NCI-H524 treated with DMSO at 0.1 percent for 48 hours (cell line): ENCODE results near the gene CCDC27.

ENCODE experiments used
- DNase-seq: peaks from one replicate; lab custom pipeline; 2025; lab: John Stamatoyannopoulos, UW

CCDC27 gene

DNA sequence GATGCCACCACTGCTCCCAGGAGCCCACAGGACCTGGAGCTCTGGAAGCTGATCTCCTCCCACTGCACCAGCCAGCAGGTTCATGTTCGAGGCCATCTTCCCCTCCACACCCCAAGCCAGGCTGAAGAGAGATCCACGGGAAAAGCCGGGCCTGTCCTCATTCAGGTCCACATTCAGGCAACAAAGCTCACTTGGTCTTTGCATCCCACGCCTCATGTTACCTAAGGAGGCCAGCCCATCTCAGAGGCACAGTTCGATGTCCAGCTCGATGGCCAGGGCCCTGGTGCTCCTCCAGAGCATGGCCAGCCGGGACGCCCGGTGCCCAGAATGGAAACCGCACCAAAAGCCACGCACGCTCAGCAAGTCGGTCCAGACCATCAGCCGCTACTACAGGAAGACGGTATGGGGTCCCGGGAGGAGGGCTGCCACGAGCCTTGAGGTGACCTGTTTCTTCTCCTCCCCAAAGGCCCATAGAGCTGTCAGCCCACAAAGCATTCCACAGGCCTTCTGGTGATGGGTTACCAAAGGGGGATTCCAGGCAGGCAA, at the start of gene CCDC27:
Gene CCDC27, plus strand, starts transcription at position 51 of the 546 bp plus-strand sequence. Its CDS starts 32 bp downstream, at position 83.
- DNase-seq: no peak

DNA sequence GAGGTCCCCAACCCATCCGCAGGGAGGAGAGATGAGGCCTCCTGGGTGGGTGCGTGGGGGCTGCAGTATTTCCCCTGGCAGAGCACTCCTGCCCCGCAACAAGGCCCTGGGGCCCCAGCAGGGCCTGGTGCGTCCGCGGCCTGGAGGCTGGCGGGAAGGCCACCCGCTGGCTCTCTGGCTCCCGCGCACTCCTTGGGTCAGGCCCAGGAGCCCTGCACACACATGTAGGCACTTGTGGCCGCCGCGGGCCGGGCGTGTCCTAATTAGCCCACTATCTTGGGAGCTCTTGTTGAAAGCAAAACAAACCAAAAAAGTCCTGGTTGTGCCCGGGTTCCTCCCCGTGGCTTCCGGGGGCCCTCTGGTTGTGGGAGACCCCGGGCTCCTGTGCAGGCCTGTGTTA, 49.7 kb upstream of the CCDC27 start:
- DNase-seq: no peak

DNA sequence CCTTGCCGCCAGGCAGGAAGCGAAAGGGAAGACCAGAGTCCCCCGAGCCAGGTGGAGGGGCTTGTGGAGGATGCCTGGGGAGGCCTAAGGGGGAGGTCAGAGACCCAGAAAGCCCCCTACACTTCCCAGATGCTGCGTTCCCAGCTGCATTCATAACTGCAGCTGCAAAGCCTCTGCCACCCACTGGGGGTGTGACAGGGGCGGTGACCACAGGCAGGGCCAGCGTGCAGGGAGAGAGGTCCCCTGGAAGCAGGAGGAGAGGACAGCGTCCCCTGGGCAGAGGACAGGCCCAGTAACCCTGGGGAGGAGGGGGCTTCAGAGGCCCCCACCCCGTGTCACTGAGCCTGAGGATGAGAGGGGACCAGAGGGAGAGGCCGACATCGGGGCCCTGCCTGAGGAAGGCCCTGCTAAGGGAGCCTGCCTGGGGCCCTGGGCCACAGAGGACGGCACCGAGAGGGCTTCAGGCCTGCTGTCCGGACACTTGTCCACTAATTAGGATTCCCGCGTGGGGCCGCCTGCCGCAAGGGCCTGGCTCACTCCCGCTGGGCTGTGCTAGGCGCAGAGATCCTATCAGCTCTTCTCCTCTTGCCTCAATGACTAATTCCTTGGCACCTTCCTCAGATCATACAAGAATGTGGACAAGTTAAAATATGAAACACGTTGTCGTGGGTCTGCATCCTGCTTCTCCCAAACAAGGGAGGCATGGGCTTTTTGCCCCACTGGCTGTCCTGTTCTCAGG, 49.1 kb upstream of the CCDC27 start:
- DNase-seq: no peak

DNA sequence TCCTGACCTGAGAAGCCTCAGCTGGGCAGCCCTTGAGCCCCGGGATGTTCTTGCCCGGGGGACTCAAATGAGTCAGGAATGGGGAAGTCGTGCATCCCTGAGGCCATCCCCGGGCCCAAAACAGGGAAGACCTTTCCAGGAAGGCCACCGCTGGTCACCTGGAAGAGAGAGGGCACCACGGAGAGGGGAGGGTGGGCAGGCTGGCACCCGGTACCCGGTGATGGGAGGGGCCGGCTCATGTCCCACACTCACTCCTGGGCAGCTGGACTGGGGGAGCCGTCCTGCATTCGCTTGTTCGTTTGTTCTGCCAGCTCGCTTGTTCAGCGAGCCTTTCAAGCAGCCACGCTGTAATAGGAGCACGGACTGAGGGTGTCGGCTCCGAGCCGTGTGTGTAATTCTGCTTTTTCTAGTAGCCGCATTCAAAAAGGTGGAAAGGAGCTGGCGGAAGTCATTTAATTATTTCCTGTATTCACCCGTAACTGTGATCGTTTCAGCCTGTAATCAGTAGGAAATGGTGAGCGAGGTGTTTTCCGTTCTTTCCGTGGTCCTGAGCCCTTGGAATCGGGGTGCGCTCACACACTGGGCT, 48.4 kb upstream of the CCDC27 start:
- no peak for DNase-seq

DNA sequence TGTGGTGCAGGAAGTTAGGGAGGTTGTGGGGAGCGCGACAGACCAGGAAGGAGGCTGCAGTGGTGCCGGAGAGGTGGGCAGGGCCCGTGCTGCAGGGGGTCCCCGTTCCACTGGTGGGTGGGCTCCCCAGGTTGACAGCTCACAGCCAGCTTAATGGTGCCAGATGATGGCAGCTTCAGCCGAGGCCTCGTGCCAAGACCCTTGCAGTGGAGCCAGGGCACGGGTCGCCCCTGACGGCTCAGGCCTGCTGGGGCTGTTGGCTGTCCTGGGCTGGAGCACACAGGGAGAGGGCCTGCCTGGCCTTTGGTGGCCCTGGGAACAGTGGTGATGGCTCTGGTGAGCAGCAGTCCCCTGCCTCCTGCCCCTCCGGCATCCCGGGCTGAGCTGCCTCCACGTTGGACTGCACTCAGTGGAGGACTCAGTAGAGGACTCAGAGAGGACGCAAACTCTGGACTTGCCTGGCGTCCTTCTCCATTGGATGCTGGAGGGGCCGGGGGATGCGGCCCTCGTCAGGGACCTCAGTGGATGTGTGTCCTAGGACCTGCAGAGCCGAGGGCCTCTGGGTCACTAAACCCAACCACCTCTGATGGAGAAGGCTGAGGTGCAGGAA, 46.8 kb upstream of the CCDC27 start:
- DNase-seq: no peak

DNA sequence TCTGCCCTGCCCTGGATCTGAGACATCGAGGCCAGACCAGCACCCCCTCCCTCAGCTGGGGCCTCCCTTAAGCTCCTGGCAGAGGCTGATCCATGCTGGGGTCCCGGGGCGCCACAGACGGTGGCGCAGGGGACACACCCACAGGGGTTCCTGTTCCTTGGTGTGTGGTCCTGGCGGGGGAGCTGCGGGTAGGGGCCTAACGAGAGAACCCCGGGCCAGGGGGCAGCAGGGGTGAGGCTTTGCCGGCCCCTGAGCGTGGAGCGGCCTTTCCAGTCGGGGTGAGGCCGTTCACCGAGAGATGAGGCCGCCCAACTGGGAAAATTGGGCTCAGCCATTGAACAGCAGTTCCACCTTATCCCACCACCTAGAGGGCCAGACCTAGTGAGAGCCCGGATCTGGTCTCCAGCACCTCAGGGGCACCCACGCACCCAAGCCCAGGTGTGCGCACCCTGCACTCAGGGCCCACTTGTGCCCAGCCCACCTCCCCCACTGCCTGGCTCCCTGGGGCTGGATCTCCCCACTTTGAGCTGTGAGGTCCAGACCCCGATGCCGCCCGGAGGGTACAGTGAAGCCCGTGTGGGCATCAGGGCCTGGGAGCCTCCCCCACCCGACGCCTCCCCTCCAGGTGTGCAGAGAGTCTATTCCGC, 45.5 kb upstream of the CCDC27 start:
- no peak for DNase-seq

DNA sequence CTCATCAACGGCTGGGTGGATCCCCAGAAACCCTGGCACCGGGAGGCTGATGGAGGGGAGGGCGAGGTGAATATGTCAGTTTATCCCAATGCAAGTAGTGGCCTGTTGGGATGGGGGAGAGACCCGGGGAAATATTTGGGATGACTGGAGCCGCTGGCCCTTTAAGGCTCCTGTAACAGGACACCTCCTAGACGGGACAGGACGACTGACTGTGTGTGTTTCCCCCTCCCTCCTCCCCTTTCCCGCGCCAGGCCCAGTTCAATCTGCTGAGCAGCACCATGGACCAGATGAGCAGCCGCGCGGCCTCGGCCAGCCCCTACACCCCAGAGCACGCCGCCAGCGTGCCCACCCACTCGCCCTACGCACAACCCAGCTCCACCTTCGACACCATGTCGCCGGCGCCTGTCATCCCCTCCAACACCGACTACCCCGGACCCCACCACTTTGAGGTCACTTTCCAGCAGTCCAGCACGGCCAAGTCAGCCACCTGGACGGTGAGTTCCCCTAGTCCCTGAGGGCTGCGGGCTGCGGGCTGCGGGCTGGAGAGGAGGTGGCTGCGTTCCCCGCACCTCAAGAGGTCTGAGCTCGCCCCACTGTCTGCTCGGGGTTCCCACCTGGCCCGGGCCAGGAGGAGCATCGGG, 44.8 kb upstream of the CCDC27 start:
- DNase-seq: no peak

DNA sequence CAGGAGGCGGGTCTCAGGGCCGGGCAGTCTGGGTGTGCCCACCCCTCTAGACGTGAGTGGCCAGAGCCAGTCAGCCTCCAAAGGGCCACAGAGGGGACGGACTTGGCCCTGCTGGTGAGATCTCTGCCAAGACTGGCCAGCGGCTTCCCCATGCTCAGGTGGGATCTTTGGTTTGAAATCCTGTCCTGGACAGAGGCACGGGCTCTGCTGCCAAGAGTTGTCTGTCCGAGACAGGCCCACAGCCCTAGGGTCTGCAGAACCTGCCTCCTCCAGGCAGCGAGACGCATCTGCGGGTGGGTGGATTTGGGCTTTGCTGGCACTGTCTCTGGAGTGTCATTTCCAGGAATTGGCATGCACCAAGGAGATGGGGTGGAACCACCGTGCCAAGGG, 44.3 kb upstream of the CCDC27 start:
- no peak for DNase-seq

DNA sequence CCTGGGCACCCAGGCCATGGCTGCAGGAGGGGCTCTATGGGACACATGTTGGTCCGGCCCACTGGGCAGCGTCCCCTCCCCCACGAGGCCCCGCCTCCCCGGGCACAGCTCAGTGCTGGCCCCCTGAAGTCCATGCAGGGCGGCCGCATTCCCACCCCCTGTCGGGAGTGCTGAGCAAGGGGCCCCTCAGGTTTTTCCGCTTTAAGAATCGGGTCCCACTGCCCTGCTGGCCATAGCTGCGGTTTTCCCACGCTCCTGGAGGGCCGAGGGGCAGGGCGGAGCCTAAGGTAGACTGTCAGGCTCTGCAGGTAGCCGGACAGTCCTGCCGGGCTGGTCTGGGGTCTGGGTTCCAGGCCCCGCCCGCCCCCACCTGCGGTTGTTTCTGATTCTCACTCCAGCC, 43.5 kb upstream of the CCDC27 start:
- DNase-seq: no peak

DNA sequence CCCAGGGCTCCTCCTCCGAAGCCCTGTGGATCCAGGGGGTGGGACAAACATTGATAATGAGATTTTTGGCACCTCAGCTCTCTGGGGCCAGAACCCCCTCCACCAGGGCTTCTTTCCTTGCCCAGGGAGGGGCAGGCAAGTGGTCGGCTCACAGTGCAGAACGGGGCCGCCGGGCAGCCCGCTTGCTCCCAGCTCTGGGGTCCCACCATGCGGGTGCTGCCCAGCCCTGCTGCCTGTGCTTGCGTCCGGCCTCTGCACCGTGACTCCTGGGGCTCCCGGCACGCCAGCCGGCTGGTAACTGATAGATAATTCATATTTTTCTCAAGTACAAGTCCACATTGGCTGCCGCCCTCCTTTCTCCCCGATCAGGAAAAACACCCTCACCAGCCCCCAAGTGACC, 42.0 kb upstream of the CCDC27 start:
- DNase-seq: no peak

DNA sequence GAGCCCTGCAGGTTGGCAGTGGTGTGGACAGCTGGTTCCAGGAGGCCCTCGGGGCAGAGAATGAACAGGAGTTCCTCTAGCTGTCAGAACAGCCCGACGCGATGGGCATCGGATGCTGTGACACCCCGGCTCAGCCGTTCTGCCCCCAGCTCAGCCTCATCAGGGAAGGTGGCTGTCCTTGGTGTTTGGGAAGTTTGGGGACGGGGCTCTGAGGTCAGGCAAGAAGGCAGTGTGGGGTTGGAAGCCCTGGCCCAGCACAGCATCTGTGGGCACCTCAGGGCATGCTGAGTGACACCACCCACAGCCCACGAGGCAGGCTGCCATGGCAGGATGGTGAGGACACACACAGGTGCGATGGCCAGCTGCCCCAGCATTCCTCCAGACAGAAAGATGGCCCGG, 40.9 kb upstream of the CCDC27 start:
- no peak for DNase-seq

DNA sequence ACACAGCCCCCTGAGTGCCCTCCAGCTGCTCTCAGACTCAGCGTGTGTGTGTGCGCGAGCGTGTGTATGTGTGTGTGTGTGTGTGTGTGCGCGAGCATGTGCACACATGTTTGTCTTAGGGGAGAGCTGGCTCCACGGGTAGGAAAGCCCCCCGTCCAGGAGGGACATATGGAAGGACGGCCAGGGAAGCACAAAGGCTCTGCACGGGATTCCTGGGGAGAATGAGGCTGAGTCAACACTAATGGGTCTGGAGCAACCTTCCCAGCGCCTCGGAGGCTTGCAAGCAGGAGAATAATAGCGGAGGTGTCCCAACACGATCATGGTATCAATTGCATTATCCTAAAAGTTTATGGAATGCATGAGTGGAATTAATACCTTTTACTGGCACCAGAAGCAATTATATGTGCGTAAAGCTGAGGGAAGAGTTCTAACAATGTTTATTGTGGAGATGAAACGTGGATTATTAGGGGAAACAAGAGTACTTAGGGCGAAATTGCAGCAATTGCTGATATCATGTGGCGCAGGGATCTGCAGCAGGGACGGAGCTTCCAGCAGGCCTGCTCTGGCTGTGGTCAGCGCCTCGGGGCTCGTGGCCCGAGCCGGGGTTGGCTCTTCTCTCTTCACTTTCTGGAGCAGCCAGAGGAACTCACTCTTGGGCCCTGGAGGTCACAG, 40.3 kb upstream of the CCDC27 start:
- DNase-seq: no peak

DNA sequence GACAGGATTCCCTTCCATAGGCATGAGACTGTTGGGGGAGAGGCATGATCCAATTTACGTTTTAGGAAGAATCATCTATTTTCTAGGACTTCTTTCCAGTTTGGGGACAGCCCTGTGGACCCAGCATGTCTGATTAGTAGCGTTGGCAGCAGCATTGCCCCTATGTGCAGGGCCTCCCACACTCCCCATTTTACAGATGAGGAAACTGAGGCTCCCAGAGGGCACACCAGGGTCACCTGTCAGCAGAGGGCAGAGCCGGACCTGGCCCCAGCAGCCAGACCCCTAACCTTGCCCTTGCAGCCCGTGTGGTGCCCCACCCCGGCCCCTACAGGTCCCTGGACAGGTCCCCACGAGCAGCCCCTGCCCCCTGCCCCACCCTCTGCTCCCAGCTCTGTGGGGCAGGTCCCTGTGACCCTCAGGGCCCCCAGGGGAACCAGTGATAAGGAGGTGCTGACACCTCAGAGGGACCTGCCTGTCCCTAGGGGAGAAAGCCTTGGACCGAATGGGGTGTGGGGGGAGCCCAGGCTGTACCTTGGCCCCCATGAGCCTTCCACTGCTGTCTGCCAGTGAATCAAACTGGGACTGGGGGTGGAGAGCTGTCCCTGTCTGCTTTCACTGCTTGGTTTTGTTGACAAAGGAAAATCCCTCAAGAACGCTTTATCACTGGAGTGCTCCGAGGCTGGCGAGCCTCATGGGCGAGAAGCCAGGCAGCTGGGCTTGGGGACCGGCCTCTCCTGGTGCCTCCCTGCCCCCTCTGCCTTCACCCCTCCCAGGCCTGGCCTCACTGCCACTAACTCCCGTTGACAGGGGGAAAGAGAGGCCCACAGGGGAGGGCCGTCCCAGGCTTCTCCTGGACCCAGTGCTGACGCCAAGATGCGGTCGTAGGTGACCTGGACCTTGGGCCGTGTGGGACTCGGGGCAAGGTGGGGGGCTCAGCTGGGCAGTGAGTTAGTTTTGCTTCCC, 39.4 kb upstream of the CCDC27 start:
- no peak for DNase-seq

DNA sequence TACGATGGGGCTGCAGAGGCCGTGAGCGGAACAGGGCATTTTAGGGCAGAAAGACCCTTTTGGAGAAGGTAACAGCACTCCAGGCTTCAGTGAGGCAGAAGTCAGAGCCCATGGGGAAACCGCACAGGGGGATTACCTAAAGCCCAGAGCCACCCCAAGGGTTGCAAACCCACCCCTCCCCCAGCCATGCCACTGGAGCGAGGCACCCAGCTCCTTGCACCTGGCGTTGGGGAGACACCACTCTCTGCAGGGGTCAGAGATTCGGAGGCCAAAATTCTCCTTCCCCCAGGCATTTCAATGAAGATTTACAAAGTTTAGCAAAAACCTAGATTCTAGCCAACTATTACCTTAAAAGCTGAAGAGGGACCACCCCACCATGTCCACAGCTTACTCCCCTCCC, 38.4 kb upstream of the CCDC27 start:
- no peak for DNase-seq

DNA sequence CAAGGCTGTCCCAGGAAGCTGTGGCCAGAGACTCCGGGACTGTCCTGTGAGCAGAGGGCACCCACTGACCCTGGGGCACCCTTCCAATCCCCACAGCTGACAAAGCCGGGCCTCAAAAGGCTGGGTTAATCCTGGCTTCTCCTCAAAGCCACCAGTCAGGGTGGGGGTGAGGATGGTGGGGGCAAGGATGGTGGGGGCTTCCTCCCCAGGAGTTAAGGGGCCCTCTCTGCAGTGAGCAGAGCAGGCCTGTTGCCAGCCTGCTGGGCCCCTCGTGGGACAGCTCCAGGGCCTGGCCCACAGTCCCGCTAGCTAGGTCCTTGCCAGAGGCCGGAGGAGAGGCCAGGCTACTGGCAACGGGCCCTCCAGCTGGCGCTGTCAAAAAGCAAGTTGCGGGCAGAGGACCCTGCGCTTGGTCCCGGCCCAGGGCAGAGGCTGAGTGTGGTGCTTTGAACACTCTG, 37.9 kb upstream of the CCDC27 start:
- no peak for DNase-seq

DNA sequence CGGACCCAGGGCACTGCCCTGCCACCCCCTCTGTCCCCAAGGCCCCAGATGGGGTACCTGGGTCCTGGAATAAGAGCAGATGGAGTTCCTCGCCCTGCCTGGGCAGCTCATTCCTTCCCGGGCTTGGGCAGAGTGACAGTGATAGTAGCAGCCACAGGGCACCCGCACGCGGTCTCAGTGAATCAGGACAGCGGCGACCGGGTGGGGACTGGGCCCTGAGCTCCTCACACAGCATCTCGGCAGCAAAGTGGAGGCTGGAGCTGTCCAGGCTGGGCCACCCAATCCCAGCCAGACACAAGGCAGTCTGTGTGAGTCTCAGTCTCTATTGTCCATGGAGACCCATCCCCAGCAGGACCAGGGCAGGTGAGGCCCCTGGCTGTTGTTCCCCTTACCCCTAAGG, 37.4 kb upstream of the CCDC27 start:
- no peak for DNase-seq

DNA sequence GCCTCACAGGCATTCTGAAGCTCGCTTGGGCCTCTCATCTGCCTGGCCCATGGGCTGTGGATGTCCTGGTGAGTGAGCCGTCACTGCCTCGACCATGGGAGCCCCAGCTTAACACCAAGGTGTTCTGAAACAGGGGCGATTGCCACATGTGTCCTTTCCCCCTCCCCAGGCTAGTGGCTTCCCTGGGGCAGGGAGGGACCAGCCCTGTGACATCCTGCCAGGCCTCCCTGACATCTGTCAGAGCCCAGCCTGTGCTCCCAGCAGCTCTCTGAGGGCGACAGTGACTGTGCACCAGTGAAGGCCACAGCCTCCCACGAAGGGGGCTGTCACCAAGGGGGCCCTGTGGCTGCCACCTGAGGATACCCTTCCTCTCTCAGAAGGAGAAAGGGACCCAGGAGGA, 35.9 kb upstream of the CCDC27 start:
- DNase-seq: no peak

DNA sequence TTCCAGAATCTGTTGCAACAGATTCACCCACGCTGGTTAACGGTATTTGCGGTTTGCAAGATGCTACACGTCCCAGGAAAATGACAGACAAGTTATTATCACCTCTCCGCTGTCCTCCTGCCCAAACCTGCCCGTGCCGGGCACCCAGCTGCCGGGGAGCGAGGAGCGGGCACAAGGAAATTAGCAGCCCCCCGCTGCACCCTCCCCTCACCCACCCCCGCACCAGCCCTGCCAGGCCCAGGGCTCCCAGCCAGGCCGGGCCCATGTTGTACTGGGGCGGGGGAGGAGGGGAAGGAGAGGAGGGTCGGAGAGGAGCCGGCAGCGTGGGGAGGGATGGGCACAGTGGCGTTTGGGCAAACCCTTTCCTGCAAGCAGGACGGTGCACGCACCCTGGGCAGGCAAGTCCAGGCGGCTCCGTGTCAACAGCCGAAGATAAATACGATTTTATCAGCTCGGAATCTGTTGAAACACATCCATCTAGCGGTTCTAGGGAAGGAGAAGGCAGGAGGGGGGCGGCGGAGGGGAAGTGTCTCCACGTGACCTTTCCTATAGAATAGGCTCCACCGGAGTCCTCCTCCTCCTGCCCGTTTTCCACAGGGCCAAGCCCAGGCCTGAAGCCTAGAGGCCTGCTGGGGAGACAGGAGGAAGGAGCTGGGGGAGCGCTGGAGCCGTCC, 35.1 kb upstream of the CCDC27 start:
- DNase-seq: no peak

DNA sequence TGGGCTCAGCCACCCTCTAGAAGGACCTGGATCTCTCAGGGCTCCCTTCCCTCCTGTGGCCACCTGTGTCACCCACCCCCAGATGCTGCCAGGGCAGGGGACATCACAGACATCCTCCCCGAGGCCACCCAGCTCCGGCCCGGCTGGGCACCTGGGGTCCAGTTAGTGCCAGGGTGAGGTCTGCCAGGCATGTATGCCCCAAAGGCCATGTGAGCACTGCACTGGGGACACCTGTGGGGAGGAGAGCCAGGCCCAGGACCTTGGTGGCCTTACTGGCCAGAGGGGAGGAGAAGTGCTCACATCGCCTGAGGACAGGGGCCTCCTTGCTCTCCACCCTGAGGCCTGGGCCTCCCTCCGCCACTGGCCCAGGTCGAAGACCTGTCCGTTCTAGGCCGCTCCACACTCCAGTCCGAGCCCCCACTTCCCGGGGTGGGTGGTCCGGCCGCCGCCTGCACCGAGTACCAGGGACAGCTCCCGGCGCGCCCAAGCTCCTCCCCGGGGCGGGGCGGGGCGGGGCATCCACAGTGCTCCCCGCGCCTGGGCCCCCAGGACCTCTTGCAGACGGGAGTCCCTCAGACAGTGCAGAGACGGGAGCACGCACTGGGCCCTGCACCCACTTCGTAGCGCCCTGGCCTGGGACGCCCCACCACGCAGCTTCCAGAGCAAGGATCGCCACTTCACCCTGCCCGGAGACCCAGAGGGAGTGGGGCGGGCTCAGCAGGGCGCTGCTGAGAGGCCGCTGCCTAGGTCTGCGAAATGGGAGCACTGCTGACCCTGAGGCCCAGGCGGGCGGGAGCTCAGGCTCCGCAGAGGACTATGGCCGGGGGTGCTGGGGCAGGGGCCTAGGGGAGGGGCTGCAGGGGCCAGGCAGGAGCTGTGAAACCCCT, 34.3 kb upstream of the CCDC27 start:
- no peak for DNase-seq
